Activated CD8-positive, alpha-beta memory T cell treated with anti-CD3 and anti-CD28 coated beads for 36 hours (primary cell): ENCODE measurements around the gene HBD. TPM values are rescaled to one million over a fixed set of nuclear protein-coding genes. Genes with fewer than 3 reads are reported as not detected.

Source experiments
- CTCF ChIA-PET: fragments of 350-600 bp; sonication (Branson Sonifier 250); formaldehyde crosslinking; loops from one replicate; lab custom pipeline; 2021; ENCODE audit warnings: antibody characterized with exemption; lab: Charles Lee
- POLR2A ChIA-PET: fragments of 350-600 bp; sonication (Branson Sonifier 250); formaldehyde crosslinking; loops from one replicate; lab custom pipeline; 2021; ENCODE audit warnings: antibody characterized with exemption; lab: Charles Lee
- total RNA-seq, 2 experiments: library from RNA; stranded (reverse); gene quantifications; one replicate each; pipeline ENCODE4 v1.2.3, GENCODE V29; 2021

The HBD gene
- total RNA-seq, 2 experiments from 2014 or later = not detected

GRCh38 chr11:5237420-5237819 lies 3.1 kb upstream of the HBD start:
- ChIA-PET POLR2A (no interaction called here), CTCF (no interaction called here)

GRCh38 chr11:5235364-5236095 lies 1.2 kb upstream of the HBD start:
- ChIA-PET CTCF (no interaction called here), POLR2A (no interaction called here)

- CTCF ChIA-PET = no interaction called here
Measured at GRCh38 chr11:5233307-5233706, 976 bp downstream of the HBD start.

GRCh38 chr11:5232821-5233220 lies 1.5 kb downstream of the HBD start:
- ChIA-PET CTCF (no interaction called here), POLR2A (no interaction called here)

More at GRCh38 chr11:5233307-5233706, 976 bp downstream of the HBD start:
- POLR2A ChIA-PET = no interaction called here

GRCh38 chr11:5232176-5232575 lies 2.1 kb downstream of the HBD start:
- ChIA-PET CTCF (no interaction called here), POLR2A (no interaction called here)

GRCh38 chr11:5231111-5231510 lies 3.2 kb downstream of the HBD start:
- ChIA-PET POLR2A (no interaction called here), CTCF (no interaction called here)

GRCh38 chr11:5230266-5230665 lies 4.0 kb downstream of the HBD start:
- POLR2A ChIA-PET = no interaction called here
- CTCF ChIA-PET = no interaction called here

GRCh38 chr11:5229796-5230195 lies 4.5 kb downstream of the HBD start:
- ChIA-PET CTCF (no interaction called here), POLR2A (no interaction called here)

GRCh38 chr11:5229356-5229755 lies 4.9 kb downstream of the HBD start:
- POLR2A ChIA-PET = no interaction called here

GRCh38 chr11:5228124-5228523 lies 6.2 kb downstream of the HBD start:
- CTCF ChIA-PET = no interaction called here
- POLR2A ChIA-PET = no interaction called here

More at GRCh38 chr11:5229356-5229755, 4.9 kb downstream of the HBD start:
- CTCF ChIA-PET = no interaction called here

- ChIA-PET POLR2A (no interaction called here), CTCF (no interaction called here)
Measured at GRCh38 chr11:5227681-5228080, 6.6 kb downstream of the HBD start.

GRCh38 chr11:5226732-5227310 lies 7.5 kb downstream of the HBD start, which contains the start of gene HBB:
Gene HBB (minus strand): TSS chr11:5227071. CDS start chr11:5227021, 50 bp downstream.
- CTCF ChIA-PET = no interaction called here

GRCh38 chr11:5225480-5225871 lies 8.8 kb downstream of the HBD start:
- ChIA-PET POLR2A (no interaction called here), CTCF (no interaction called here)

More at GRCh38 chr11:5226732-5227310, 7.5 kb downstream of the HBD start, which contains the start of gene HBB:
- POLR2A ChIA-PET = no interaction called here

GRCh38 chr11:5224538-5225479 lies 9.5 kb downstream of the HBD start:
- ChIA-PET POLR2A (no interaction called here), CTCF (no interaction called here)

- ChIA-PET POLR2A (no interaction called here), CTCF (no interaction called here)
Measured at GRCh38 chr11:5223686-5224085, 10.6 kb downstream of the HBD start.

- CTCF ChIA-PET = no interaction called here
- POLR2A ChIA-PET = no interaction called here
Measured at GRCh38 chr11:5223146-5223545, 11.1 kb downstream of the HBD start.

- CTCF ChIA-PET = no interaction called here
- POLR2A ChIA-PET = no interaction called here
Measured at GRCh38 chr11:5210376-5210885, 23.9 kb downstream of the HBD start.

- CTCF ChIA-PET = no interaction called here
- POLR2A ChIA-PET = no interaction called here
Measured at GRCh38 chr11:5204787-5205186, 29.5 kb downstream of the HBD start.

- ChIA-PET CTCF (no interaction called here), POLR2A (no interaction called here)
Measured at GRCh38 chr11:5203366-5203765, 30.9 kb downstream of the HBD start.

- POLR2A ChIA-PET = no interaction called here
- CTCF ChIA-PET = no interaction called here
Measured at GRCh38 chr11:5200582-5200981, 33.7 kb downstream of the HBD start, which contains the start of gene OR51V1. Gene OR51V1 (minus strand): TSS chr11:5200682. CDS start chr11:5200682, 0 bp downstream.
